Measurements from ENCODE around the gene FILIP1.

Gene FILIP1

GRCh38 chr6:75376347-75377024 lies 117.1 kb downstream of the FILIP1 start:
- Histone ChIP-seq H3K18ac (ENCODE audit: low read length) (no peak overlapping the region), H3K79me1 (ENCODE audit: low read depth, low read length) (no peaks in the 10 kb centered on the region), H3K27me3 (ENCODE audit: control insufficient read depth in 3 of 3, insufficient read depth in 3 of 3, low read depth in 1 of 3, low read length in 3 of 3) (no peaks in the 10 kb centered on the region), H2BK120ac (ENCODE audit: low read depth, low read length) (no peak overlapping the region), H3K4ac (ENCODE audit: low read length) (no peak overlapping the region), H4K91ac (ENCODE audit: low read depth, low read length, poor library complexity) (no peak overlapping the region), H3K27ac (replicated peaks; ENCODE audit: low read length) (no peak overlapping the region), H3K4me3 (ENCODE audit: low read length in 2 of 2) (no peak overlapping the region), H4K8ac (ENCODE audit: low read depth, low read length) (no peak overlapping the region), H2BK5ac (ENCODE audit: low read length) (no peak overlapping the region), H3K9me3 (replicated peaks in 1 of 2; ENCODE audit: control insufficient read depth in 2 of 2, insufficient read depth in 1 of 2, low read depth in 1 of 2, low read length in 2 of 2) (no peaks in the 10 kb centered on the region), H3K23ac (ENCODE audit: low read depth, low read length, poor library complexity) (no peak overlapping the region), H3K14ac (ENCODE audit: low read length) (no peak overlapping the region), H2AFZ (ENCODE audit: low read length) (no peak overlapping the region), H3K4me1 (ENCODE audit: control insufficient read depth in 2 of 2, insufficient read depth in 1 of 2, low read depth in 1 of 2, low read length in 2 of 2) (peaks cover 16 to 25% of the 10 kb centered on the region in 2 donors), H2BK12ac (ENCODE audit: low read length) (no peak overlapping the region), H3K4me2 (ENCODE audit: insufficient read depth, low read length, poor library complexity, severe bottlenecking) (no peak overlapping the region), H3K36me3 (replicated peaks in 1 of 2; ENCODE audit: control insufficient read depth in 2 of 2, insufficient read depth in 2 of 2, low read length in 2 of 2) (no peaks in the 10 kb centered on the region), H2BK15ac (ENCODE audit: low read length) (no peak overlapping the region), H2AK5ac (ENCODE audit: low read depth, low read length) (no peak overlapping the region), H3K9ac (ENCODE audit: low read depth, low read length, poor library complexity) (no peak overlapping the region)
- DNase-seq (ENCODE audit: low spot score), result no peak
- no CpG with 5 or more reads among the region's 2 CpGs for WGBS, 2 donors (ENCODE audit: extremely low coverage in 2 of 2, insufficient read length in 2 of 2, insufficient replicate concordance in 1 of 2)

GRCh38 chr6:75374961-75375400 lies 118.6 kb downstream of the FILIP1 start:
- H3K27ac ChIP-seq (replicated peaks; ENCODE audit: low read length), result peak overlapping the region; percentile 65
- WGBS, 2 donors (ENCODE audit: extremely low coverage in 2 of 2, insufficient read length in 2 of 2, insufficient replicate concordance in 1 of 2), result no CpG with 5 or more reads among the region's 5 CpGs
- no peak overlapping the region for H3K14ac ChIP-seq (ENCODE audit: low read length)
- no peak overlapping the region for H2AK5ac ChIP-seq (ENCODE audit: low read depth, low read length)
- H2BK12ac ChIP-seq (ENCODE audit: low read length), result no peak overlapping the region
- H3K4me2 ChIP-seq (ENCODE audit: insufficient read depth, low read length, poor library complexity, severe bottlenecking), result no peak overlapping the region
- no peak overlapping the region for H3K4ac ChIP-seq (ENCODE audit: low read length)
- H3K9me3 ChIP-seq (replicated peaks in 1 of 2; ENCODE audit: control insufficient read depth in 2 of 2, insufficient read depth in 1 of 2, low read depth in 1 of 2, low read length in 2 of 2), result no peaks in the 10 kb centered on the region
- no peak overlapping the region for H2BK15ac ChIP-seq (ENCODE audit: low read length)
- no peak overlapping the region for H3K9ac ChIP-seq (ENCODE audit: low read depth, low read length, poor library complexity)
- H3K23ac ChIP-seq (ENCODE audit: low read depth, low read length, poor library complexity), result no peak overlapping the region
- peak; percentile 51 for DNase-seq (ENCODE audit: low spot score)
- peaks cover 16 to 25% of the 10 kb centered on the region in 2 donors for H3K4me1 ChIP-seq (ENCODE audit: control insufficient read depth in 2 of 2, insufficient read depth in 1 of 2, low read depth in 1 of 2, low read length in 2 of 2)
- no peak overlapping the region for H2BK120ac ChIP-seq (ENCODE audit: low read depth, low read length)
- H2AFZ ChIP-seq (ENCODE audit: low read length), result peak overlapping the region; percentile 47
- no peak overlapping the region for H3K4me3 ChIP-seq (ENCODE audit: low read length in 2 of 2)
- no peak overlapping the region for H4K91ac ChIP-seq (ENCODE audit: low read depth, low read length, poor library complexity)
- no peaks in the 10 kb centered on the region for H3K36me3 ChIP-seq (replicated peaks in 1 of 2; ENCODE audit: control insufficient read depth in 2 of 2, insufficient read depth in 2 of 2, low read length in 2 of 2)
- H3K18ac ChIP-seq (ENCODE audit: low read length), result no peak overlapping the region
- no peaks in the 10 kb centered on the region for H3K79me1 ChIP-seq (ENCODE audit: low read depth, low read length)
- H4K8ac ChIP-seq (ENCODE audit: low read depth, low read length), result no peak overlapping the region
- no peaks in the 10 kb centered on the region for H3K27me3 ChIP-seq (ENCODE audit: control insufficient read depth in 3 of 3, insufficient read depth in 3 of 3, low read depth in 1 of 3, low read length in 3 of 3)
- H2BK5ac ChIP-seq (ENCODE audit: low read length), result no peak overlapping the region

- Histone ChIP-seq H3K79me1 (ENCODE audit: low read depth, low read length) (no peaks in the 10 kb centered on the region), H3K9ac (ENCODE audit: low read depth, low read length, poor library complexity) (no peak overlapping the region), H3K14ac (ENCODE audit: low read length) (no peak overlapping the region), H2AFZ (ENCODE audit: low read length) (no peak overlapping the region), H3K9me3 (replicated peaks in 1 of 2; ENCODE audit: control insufficient read depth in 2 of 2, insufficient read depth in 1 of 2, low read depth in 1 of 2, low read length in 2 of 2) (no peaks in the 10 kb centered on the region), H2BK12ac (ENCODE audit: low read length) (no peak overlapping the region), H3K23ac (ENCODE audit: low read depth, low read length, poor library complexity) (no peak overlapping the region), H3K36me3 (replicated peaks in 1 of 2; ENCODE audit: control insufficient read depth in 2 of 2, insufficient read depth in 2 of 2, low read length in 2 of 2) (no peaks in the 10 kb centered on the region), H2AK5ac (ENCODE audit: low read depth, low read length) (no peak overlapping the region), H4K91ac (ENCODE audit: low read depth, low read length, poor library complexity) (no peak overlapping the region), H3K18ac (ENCODE audit: low read length) (no peak overlapping the region), H3K4me2 (ENCODE audit: insufficient read depth, low read length, poor library complexity, severe bottlenecking) (no peak overlapping the region), H2BK120ac (ENCODE audit: low read depth, low read length) (no peak overlapping the region), H3K4me3 (ENCODE audit: low read length in 2 of 2) (no peak overlapping the region), H3K4ac (ENCODE audit: low read length) (no peak overlapping the region), H3K27ac (replicated peaks; ENCODE audit: low read length) (no peak overlapping the region), H3K27me3 (ENCODE audit: control insufficient read depth in 3 of 3, insufficient read depth in 3 of 3, low read depth in 1 of 3, low read length in 3 of 3) (no peaks in the 10 kb centered on the region), H4K8ac (ENCODE audit: low read depth, low read length) (no peak overlapping the region), H2BK5ac (ENCODE audit: low read length) (no peak overlapping the region), H2BK15ac (ENCODE audit: low read length) (no peak overlapping the region), H3K4me1 (ENCODE audit: control insufficient read depth in 2 of 2, insufficient read depth in 1 of 2, low read depth in 1 of 2, low read length in 2 of 2) (peaks cover 7 to 25% of the 10 kb centered on the region in 2 donors)
- DNase-seq (ENCODE audit: low spot score), result no peak
These were observed 120.7 kb downstream of the FILIP1 start for GRCh38 chr6:75372884-75373283.

GRCh38 chr6:75370011-75370410 lies 123.6 kb downstream of the FILIP1 start:
- H3K23ac ChIP-seq (ENCODE audit: low read depth, low read length, poor library complexity), result no peak overlapping the region
- H4K91ac ChIP-seq (ENCODE audit: low read depth, low read length, poor library complexity), result no peak overlapping the region
- no peak overlapping the region for H2BK120ac ChIP-seq (ENCODE audit: low read depth, low read length)
- no peak overlapping the region for H3K4me2 ChIP-seq (ENCODE audit: insufficient read depth, low read length, poor library complexity, severe bottlenecking)
- peaks cover under 1 to 4% of the 10 kb centered on the region in 2 donors for H3K4me1 ChIP-seq (ENCODE audit: control insufficient read depth in 2 of 2, insufficient read depth in 1 of 2, low read depth in 1 of 2, low read length in 2 of 2)
- no CpG with 5 or more reads among the region's 2 CpGs for WGBS, 2 donors (ENCODE audit: extremely low coverage in 2 of 2, insufficient read length in 2 of 2, insufficient replicate concordance in 1 of 2)
- no peaks in the 10 kb centered on the region for H3K79me1 ChIP-seq (ENCODE audit: low read depth, low read length)
- no peak overlapping the region for H3K14ac ChIP-seq (ENCODE audit: low read length)
- H2AK5ac ChIP-seq (ENCODE audit: low read depth, low read length), result no peak overlapping the region
- H3K27me3 ChIP-seq (ENCODE audit: control insufficient read depth in 3 of 3, insufficient read depth in 3 of 3, low read depth in 1 of 3, low read length in 3 of 3), result no peaks in the 10 kb centered on the region
- H3K9me3 ChIP-seq (replicated peaks in 1 of 2; ENCODE audit: control insufficient read depth in 2 of 2, insufficient read depth in 1 of 2, low read depth in 1 of 2, low read length in 2 of 2), result no peaks in the 10 kb centered on the region
- no peak overlapping the region for H4K8ac ChIP-seq (ENCODE audit: low read depth, low read length)
- no peak overlapping the region for H2BK15ac ChIP-seq (ENCODE audit: low read length)
- H3K4ac ChIP-seq (ENCODE audit: low read length), result no peak overlapping the region
- no peak overlapping the region for H2AFZ ChIP-seq (ENCODE audit: low read length)
- H3K27ac ChIP-seq (replicated peaks; ENCODE audit: low read length), result no peak overlapping the region
- no peak for DNase-seq (ENCODE audit: low spot score)
- no peak overlapping the region for H3K4me3 ChIP-seq (ENCODE audit: low read length in 2 of 2)
- no peak overlapping the region for H3K18ac ChIP-seq (ENCODE audit: low read length)
- H3K9ac ChIP-seq (ENCODE audit: low read depth, low read length, poor library complexity), result no peak overlapping the region
- H3K36me3 ChIP-seq (replicated peaks in 1 of 2; ENCODE audit: control insufficient read depth in 2 of 2, insufficient read depth in 2 of 2, low read length in 2 of 2), result no peaks in the 10 kb centered on the region
- no peak overlapping the region for H2BK5ac ChIP-seq (ENCODE audit: low read length)
- no peak overlapping the region for H2BK12ac ChIP-seq (ENCODE audit: low read length)
